ENCODE results near the gene MRGPRD. TPM values are rescaled to one million over a fixed set of nuclear protein-coding genes. Genes with fewer than 3 reads are reported as not detected.

The MRGPRD gene
- total RNA-seq, 2 experiments from 2014 or later, result not detected

- ChIA-PET POLR2A (interaction anchor here (1.4 kb wide), 1 partner anchor 35 kb away, joined by 3 read pairs; the partner anchor contains the start of gene IGHMBP2), CTCF (no interaction called here)
- Mint-ChIP-seq H3K27ac (no peak overlapping the region), H3K4me3 (no peak overlapping the region), H3K4me1 (no peaks in the 10 kb centered on the region), H3K27me3 (no peaks in the 10 kb centered on the region), H3K36me3 (ENCODE audit: low read depth) (peaks cover 7% of the 10 kb centered on the region), H3K9me3 (no peaks in the 10 kb centered on the region)
- DNase-seq, result no peak
Measured at GRCh38 chr11:68938816-68939582, 41.8 kb downstream of the MRGPRD start.

GRCh38 chr11:68938088-68938487 is 42.7 kb downstream of the MRGPRD start:
- Mint-ChIP-seq H3K27ac (no peak overlapping the region), H3K9me3 (no peaks in the 10 kb centered on the region), H3K4me1 (no peaks in the 10 kb centered on the region), H3K36me3 (ENCODE audit: low read depth) (peaks cover 7% of the 10 kb centered on the region), H3K4me3 (no peak overlapping the region), H3K27me3 (no peaks in the 10 kb centered on the region)
- ChIA-PET POLR2A (no interaction called here), CTCF (no interaction called here)
- no peak for DNase-seq

- ChIA-PET CTCF (no interaction called here), POLR2A (no interaction called here)
- H3K27ac Mint-ChIP-seq, result no peak overlapping the region
- no peak for DNase-seq
- H3K9me3 Mint-ChIP-seq, result no peaks in the 10 kb centered on the region
- peaks cover 7% of the 10 kb centered on the region for H3K36me3 Mint-ChIP-seq (ENCODE audit: low read depth)
- H3K4me3 Mint-ChIP-seq, result no peak overlapping the region
- no peaks in the 10 kb centered on the region for H3K27me3 Mint-ChIP-seq
- H3K4me1 Mint-ChIP-seq, result no peaks in the 10 kb centered on the region
Measured at GRCh38 chr11:68936676-68937620, 43.8 kb downstream of the MRGPRD start.

GRCh38 chr11:68936358-68936636 is 44.5 kb downstream of the MRGPRD start:
- CTCF ChIA-PET, result no interaction called here
- H3K27ac Mint-ChIP-seq, result no peak overlapping the region
- POLR2A ChIA-PET, result no interaction called here
- no peaks in the 10 kb centered on the region for H3K9me3 Mint-ChIP-seq
- no peak overlapping the region for H3K4me3 Mint-ChIP-seq
- H3K4me1 Mint-ChIP-seq, result no peaks in the 10 kb centered on the region
- H3K36me3 Mint-ChIP-seq (ENCODE audit: low read depth), result peaks cover 7% of the 10 kb centered on the region
- H3K27me3 Mint-ChIP-seq, result no peaks in the 10 kb centered on the region
- DNase-seq, result no peak

- DNase-seq, result no peak
- no peak overlapping the region for H3K4me3 Mint-ChIP-seq
- no peaks in the 10 kb centered on the region for H3K9me3 Mint-ChIP-seq
- peaks cover 8% of the 10 kb centered on the region for H3K36me3 Mint-ChIP-seq (ENCODE audit: low read depth)
- no peaks in the 10 kb centered on the region for H3K4me1 Mint-ChIP-seq
- CTCF ChIA-PET, result no interaction called here
- no peaks in the 10 kb centered on the region for H3K27me3 Mint-ChIP-seq
- POLR2A ChIA-PET, result no interaction called here
- H3K27ac Mint-ChIP-seq, result no peak overlapping the region
Measured at GRCh38 chr11:68935516-68936357, 45.0 kb downstream of the MRGPRD start.

GRCh38 chr11:68935066-68935465 is 45.7 kb downstream of the MRGPRD start:
- DNase-seq, result no peak
- H3K4me1 Mint-ChIP-seq, result no peaks in the 10 kb centered on the region
- H3K36me3 Mint-ChIP-seq (ENCODE audit: low read depth), result peaks cover 14% of the 10 kb centered on the region
- no peak overlapping the region for H3K27ac Mint-ChIP-seq
- ChIA-PET POLR2A (no interaction called here), CTCF (no interaction called here)
- H3K27me3 Mint-ChIP-seq, result no peaks in the 10 kb centered on the region
- H3K4me3 Mint-ChIP-seq, result no peak overlapping the region
- no peaks in the 10 kb centered on the region for H3K9me3 Mint-ChIP-seq

GRCh38 chr11:68934666-68935065 is 46.1 kb downstream of the MRGPRD start:
- no peak overlapping the region for H3K27ac Mint-ChIP-seq

GRCh38 chr11:68934321-68934645 is 46.5 kb downstream of the MRGPRD start:
- Mint-ChIP-seq H3K4me3 (no peak overlapping the region), H3K36me3 (ENCODE audit: low read depth) (peaks cover 20% of the 10 kb centered on the region), H3K27me3 (no peaks in the 10 kb centered on the region), H3K27ac (no peak overlapping the region), H3K4me1 (no peaks in the 10 kb centered on the region), H3K9me3 (no peaks in the 10 kb centered on the region)
- no peak for DNase-seq
- ChIA-PET POLR2A (no interaction called here), CTCF (no interaction called here)

More at GRCh38 chr11:68934666-68935065, 46.1 kb downstream of the MRGPRD start:
- peaks cover 16% of the 10 kb centered on the region for H3K36me3 Mint-ChIP-seq (ENCODE audit: low read depth)
- ChIA-PET CTCF (no interaction called here), POLR2A (no interaction called here)
- H3K27me3 Mint-ChIP-seq, result no peaks in the 10 kb centered on the region
- DNase-seq, result no peak
- no peak overlapping the region for H3K4me3 Mint-ChIP-seq
- no peaks in the 10 kb centered on the region for H3K4me1 Mint-ChIP-seq
- H3K9me3 Mint-ChIP-seq, result no peaks in the 10 kb centered on the region

- Mint-ChIP-seq H3K4me1 (no peaks in the 10 kb centered on the region), H3K36me3 (ENCODE audit: low read depth) (peaks cover 24% of the 10 kb centered on the region)
- DNase-seq, result no peak
Measured at GRCh38 chr11:68933605-68934320, 47.0 kb downstream of the MRGPRD start.

GRCh38 chr11:68932933-68933577 is 47.7 kb downstream of the MRGPRD start:
- DNase-seq, result no peak
- Mint-ChIP-seq H3K9me3 (no peaks in the 10 kb centered on the region), H3K27me3 (no peaks in the 10 kb centered on the region), H3K27ac (no peak overlapping the region), H3K4me1 (no peaks in the 10 kb centered on the region), H3K36me3 (ENCODE audit: low read depth) (peaks cover 29% of the 10 kb centered on the region), H3K4me3 (no peak overlapping the region)
- POLR2A ChIA-PET, result interaction anchor here (1.2 kb wide), 1 partner anchor 9 kb away, joined by 3 read pairs; no protein-coding TSS in a partner anchor
- CTCF ChIA-PET, result no interaction called here

More at GRCh38 chr11:68933605-68934320, 47.0 kb downstream of the MRGPRD start:
- no peaks in the 10 kb centered on the region for H3K9me3 Mint-ChIP-seq
- no peak overlapping the region for H3K4me3 Mint-ChIP-seq
- H3K27ac Mint-ChIP-seq, result no peak overlapping the region
- ChIA-PET CTCF (no interaction called here), POLR2A (interaction anchor here (1.2 kb wide), 1 partner anchor 8 kb away, joined by 3 read pairs; no protein-coding TSS in a partner anchor)
- no peaks in the 10 kb centered on the region for H3K27me3 Mint-ChIP-seq

- H3K9me3 Mint-ChIP-seq, result no peaks in the 10 kb centered on the region
- H3K4me1 Mint-ChIP-seq, result no peaks in the 10 kb centered on the region
- no peaks in the 10 kb centered on the region for H3K27me3 Mint-ChIP-seq
- no peak overlapping the region for H3K4me3 Mint-ChIP-seq
- no peak for DNase-seq
- CTCF ChIA-PET, result no interaction called here
- H3K36me3 Mint-ChIP-seq (ENCODE audit: low read depth), result peaks cover 36% of the 10 kb centered on the region
- POLR2A ChIA-PET, result no interaction called here
- no peak overlapping the region for H3K27ac Mint-ChIP-seq
Measured at GRCh38 chr11:68932358-68932757, 48.4 kb downstream of the MRGPRD start.

GRCh38 chr11:68931911-68932310 is 48.9 kb downstream of the MRGPRD start:
- no peak overlapping the region for H3K27ac Mint-ChIP-seq
- peaks cover 41% of the 10 kb centered on the region for H3K36me3 Mint-ChIP-seq (ENCODE audit: low read depth)
- no peaks in the 10 kb centered on the region for H3K4me1 Mint-ChIP-seq
- POLR2A ChIA-PET, result no interaction called here
- H3K4me3 Mint-ChIP-seq, result no peak overlapping the region
- no peak for DNase-seq
- H3K27me3 Mint-ChIP-seq, result no peaks in the 10 kb centered on the region
- H3K9me3 Mint-ChIP-seq, result peaks cover 4% of the 10 kb centered on the region
- CTCF ChIA-PET, result no interaction called here
